H1 (cell line): ENCODE measurements around the gene STOML1.

Source experiments
- ASH2L ChIP-seq: fragments of 200-600, 300-600 bp; sonication (generic); IDR thresholded peaks from one replicate; pipeline ENCODE4 v1.7.1; 2017; ENCODE audit warnings: low read length
- BCL11A ChIP-seq, 2 experiments: IDR thresholded peaks; one replicate each; pipeline ENCODE4 v1.6.1; 2011; ENCODE audit warnings: low read depth in 2 of 2, low read length in 2 of 2, mild to moderate bottlenecking in 2 of 2
- CBX5 ChIP-seq: fragments of 300-800, 300-1000 bp; sonication (generic); IDR thresholded peaks from 2 replicates; pipeline ENCODE4 v1.7.1; 2016; ENCODE audit warnings: antibody characterized with exemption, low read length, low read depth
- CEBPB ChIP-seq: IDR thresholded peaks from 2 replicates; pipeline ENCODE4 v1.6.1; 2012; ENCODE audit warnings: low read depth, low read length
- CTCF ChIP-seq, 3 experiments: IDR thresholded peaks; 1 replicate in 2 of 3; 2 replicates in 1 of 3; pipeline versions ENCODE4 v1.5.1 to v1.6.1; 2011; ENCODE audit warnings: low read length in 3 of 3, mild to moderate bottlenecking in 3 of 3, inconsistent platforms in 2 of 3, low read depth in 1 of 3, moderate library complexity in 1 of 3; ENCODE audit not compliant: insufficient read depth in 1 of 3; ENCODE audit errors: control extremely low read depth in 1 of 3
- EZH2 ChIP-seq: fragments of 200-600 bp; sonication (generic); IDR thresholded peaks from 2 replicates; pipeline ENCODE4 v1.7.1; 2012; ENCODE audit warnings: low read depth, mild to moderate bottlenecking, moderate library complexity, low read length, inconsistent platforms; ENCODE audit not compliant: severe bottlenecking
- MAFK ChIP-seq: IDR thresholded peaks from 2 replicates; pipeline ENCODE4 v1.6.1; 2012; ENCODE audit warnings: low read depth, mild to moderate bottlenecking, improper control_type of control experiment, low read length
- MAX ChIP-seq: IDR thresholded peaks from 2 replicates; pipeline ENCODE4 v1.6.1; 2012; ENCODE audit warnings: inconsistent platforms
- POLR2A ChIP-seq, 2 experiments: IDR thresholded peaks; 1 replicate in 1 of 2; 2 replicates in 1 of 2; pipeline ENCODE4 v1.6.1; 2011; ENCODE audit warnings: low read depth in 2 of 2, low read length in 2 of 2, mild to moderate bottlenecking in 2 of 2; ENCODE audit errors: control extremely low read depth in 1 of 2
- RAD21 ChIP-seq, 2 experiments: IDR thresholded peaks in 1 of 2; conservative IDR thresholded peaks in 1 of 2; 2 replicates each; pipeline ENCODE4 v1.6.1; 2011; ENCODE audit warnings: low read depth in 2 of 2, low read length in 2 of 2, improper control_type of control experiment in 1 of 2, inconsistent platforms in 1 of 2, mild to moderate bottlenecking in 1 of 2, moderate library complexity in 1 of 2
- RFX5 ChIP-seq: IDR thresholded peaks from 2 replicates; pipeline ENCODE4 v1.6.1; 2011; ENCODE audit warnings: low read depth, low read length, improper control_type of control experiment, borderline replicate concordance
- SUZ12 ChIP-seq: fragments of 200-600 bp; sonication (generic); IDR thresholded peaks from 2 replicates; pipeline ENCODE4 v1.6.1; 2012; ENCODE audit warnings: mild to moderate bottlenecking, inconsistent platforms, low read length, moderate library complexity, mixed read lengths
- TAF1 ChIP-seq: IDR thresholded peaks from 2 replicates; pipeline ENCODE4 v1.6.1; 2011; ENCODE audit warnings: mild to moderate bottlenecking, low read depth, low read length

GRCh38 chr15:73957785-73958184 is 34.3 kb downstream of the STOML1 start:
- no peak for TF ChIP-seq CTCF (IDR thresholded peaks at IDR 0.05; ENCODE audit: control extremely low read depth in 1 of 3, insufficient read depth in 1 of 3, low read depth in 1 of 3, low read length in 3 of 3)
- no peak for TF ChIP-seq MAX
- TF ChIP-seq TAF1, result no peak
- no peak for TF ChIP-seq CEBPB
- no peak for TF ChIP-seq EZH2
- TF ChIP-seq SUZ12, result no peak
- TF ChIP-seq BCL11A (IDR thresholded peaks at IDR 0.05; ENCODE audit: low read depth in 2 of 2, low read length in 2 of 2), result no peak
- TF ChIP-seq ASH2L, result no peak
- TF ChIP-seq CBX5, result no peak
- TF ChIP-seq RAD21 (IDR thresholded peaks at IDR 0.05 in 1 of 2, conservative IDR thresholded peaks at IDR 0.05 in 1 of 2; ENCODE audit: low read depth in 2 of 2, low read length in 2 of 2), result no peak
- no peak for TF ChIP-seq POLR2A (IDR thresholded peaks at IDR 0.05; ENCODE audit: control extremely low read depth in 1 of 2, low read depth in 2 of 2, low read length in 2 of 2)
- no peak for TF ChIP-seq RFX5
- TF ChIP-seq MAFK, result no peak
